SK-N-SH (cell line): ENCODE data around the gene OR5I1. TPM values are rescaled to one million over a fixed set of nuclear protein-coding genes. Genes with fewer than 3 reads are reported as not detected.

ENCODE experiments used
- CTCF ChIA-PET: fragments of 300-600, 350-600 bp; formaldehyde crosslinking; extraction: SDS; loops from one replicate; lab custom pipeline; 2021; lab: Yijun Ruan, JAX
- POLR2A ChIA-PET: fragments of 350-600 bp; sonication (Branson Sonifier 250); formaldehyde crosslinking; extraction: SDS; loops from one replicate; lab custom pipeline; 2020; ENCODE audit warnings: antibody characterized with exemption, inconsistent platforms; lab: Yijun Ruan, JAX
- DNase-seq: peaks from one replicate; pipeline ENCODE4 v3.0.0; 2012
- H2AFZ ChIP-seq: fragments of 200-600 bp; sonication (generic); 2 replicates; pipeline ENCODE4 v1.8.1; 2016; ENCODE audit warnings: antibody characterized with exemption, mild to moderate bottlenecking, low read depth
- H3F3A ChIP-seq: fragments of 200-600 bp; sonication (generic); replicated peaks from 2 replicates; pipeline ENCODE3; 2016; ENCODE audit warnings: antibody characterized with exemption, mild to moderate bottlenecking; ENCODE audit not compliant: insufficient read depth
- H3K27ac ChIP-seq, 2 experiments: fragments of 200-500 bp in 1 of 2; fragments of 200-600 bp in 1 of 2; sonication (Bioruptor generic) in 1 of 2; sonication (generic), shearing (Covaris generic) in 1 of 2; 2 replicates each; pipeline versions ENCODE4 v1.5.1 to v1.6.1; 2014 to 2016; ENCODE audit warnings: low read depth in 2 of 2, inconsistent platforms in 1 of 2, low read length in 1 of 2, mild to moderate bottlenecking in 1 of 2, mixed read lengths in 1 of 2
- H3K27me3 ChIP-seq: fragments of 200-600 bp; sonication (generic), shearing (Covaris generic); 2 replicates; pipeline ENCODE4 v1.6.1; 2016; ENCODE audit warnings: mixed run types; ENCODE audit not compliant: insufficient read depth
- H3K36me3 ChIP-seq, 2 experiments: fragments of 200-500 bp in 1 of 2; fragments of 200-600 bp in 1 of 2; sonication (Bioruptor generic) in 1 of 2; sonication (generic) in 1 of 2; replicated peaks in 1 of 2; 2 replicates each; pipeline versions ENCODE3 to v1.5.1; 2014 to 2016; ENCODE audit warnings: low read length in 1 of 2, mild to moderate bottlenecking in 1 of 2; ENCODE audit not compliant: insufficient read depth in 2 of 2, control insufficient read depth in 1 of 2
- H3K4me1 ChIP-seq, 2 experiments: fragments of 200-500 bp in 1 of 2; fragments of 200-600 bp in 1 of 2; sonication (Bioruptor generic) in 1 of 2; sonication (generic), shearing (Covaris generic) in 1 of 2; 2 replicates each; pipeline versions ENCODE4 v1.5.1 to v1.6.1; 2014 to 2016; ENCODE audit warnings: low read depth in 1 of 2, low read length in 1 of 2, mixed run types in 1 of 2; ENCODE audit not compliant: insufficient read depth in 2 of 2, control insufficient read depth in 1 of 2
- H3K4me2 ChIP-seq: fragments of 200-600 bp; sonication (generic), shearing (Covaris generic); 2 replicates; pipeline ENCODE4 v1.6.1; 2017; ENCODE audit warnings: mixed run types
- H3K4me3 ChIP-seq, 2 experiments: fragments of 200-500 bp in 1 of 2; fragments of 200-600 bp in 1 of 2; sonication (Bioruptor generic) in 1 of 2; sonication (generic), shearing (Covaris generic) in 1 of 2; 2 replicates each; pipeline versions ENCODE4 v1.5.1 to v1.8.1; 2014 to 2016; ENCODE audit warnings: low read depth in 2 of 2, inconsistent platforms in 1 of 2, low read length in 1 of 2, mild to moderate bottlenecking in 1 of 2, mixed read lengths in 1 of 2, moderate library complexity in 1 of 2
- H3K79me2 ChIP-seq: fragments of 200-600 bp; sonication (generic); 2 replicates; pipeline ENCODE4 v1.8.1; 2017; ENCODE audit warnings: mild to moderate bottlenecking; ENCODE audit not compliant: insufficient read depth
- H3K9ac ChIP-seq: fragments of 200-600 bp; sonication (generic); 2 replicates; pipeline ENCODE4 v1.6.1; 2017; ENCODE audit warnings: mixed run types
- H3K9me2 ChIP-seq: fragments of 200-600 bp; sonication (generic); 2 replicates; pipeline ENCODE4 v1.6.1; 2017; ENCODE audit warnings: mixed run types
- H3K9me3 ChIP-seq: fragments of 200-600 bp; sonication (generic); 2 replicates; pipeline ENCODE4 v1.6.1; 2017; ENCODE audit warnings: mixed run types, mild to moderate bottlenecking, moderate library complexity
- H4K20me1 ChIP-seq: fragments of 200-600 bp; sonication (generic); 2 replicates; pipeline ENCODE4 v1.6.1; 2017; ENCODE audit warnings: mild to moderate bottlenecking, mixed run types; ENCODE audit not compliant: insufficient read depth
- ELF1 ChIP-seq: IDR thresholded peaks from 2 replicates; pipeline ENCODE4 v1.4.0; 2012
- EP300 ChIP-seq, 2 experiments: IDR thresholded peaks; 2 replicates each; pipeline versions ENCODE4 v1.4.0 to v1.6.1; 2012; ENCODE audit warnings: borderline replicate concordance in 1 of 2, low read depth in 1 of 2, low read length in 1 of 2
- EZH2phosphoT487 ChIP-seq: fragments of 200-600 bp; sonication (generic); IDR thresholded peaks from 2 replicates; pipeline ENCODE4 v1.6.1; 2017; ENCODE audit warnings: low read depth, mixed run types, mild to moderate bottlenecking, antibody characterized with exemption, moderate library complexity, borderline replicate concordance
- FOXJ3 ChIP-seq: sonication (generic); formaldehyde crosslinking; IDR thresholded peaks from 2 replicates; pipeline ENCODE4 v1.5.1; 2020; ENCODE audit warnings: mild to moderate bottlenecking, missing genetic modification reagents
- GABPA ChIP-seq: IDR thresholded peaks from 2 replicates; pipeline ENCODE4 v1.4.0; 2012; ENCODE audit warnings: low read depth, mild to moderate bottlenecking
- MEF2A ChIP-seq: IDR thresholded peaks from 2 replicates; pipeline ENCODE4 v1.4.0; 2012; ENCODE audit warnings: low read depth, borderline replicate concordance
- MXI1 ChIP-seq: IDR thresholded peaks from 2 replicates; pipeline ENCODE4 v1.6.1; 2012; ENCODE audit warnings: mild to moderate bottlenecking, low read depth, low read length, improper control_type of control experiment
- NFIC ChIP-seq: IDR thresholded peaks from 2 replicates; pipeline ENCODE4 v1.4.0; 2012; ENCODE audit warnings: borderline replicate concordance
- POLR2AphosphoS5 ChIP-seq: IDR thresholded peaks from 2 replicates; pipeline ENCODE4 v1.6.1; 2012; ENCODE audit warnings: low read depth, low read length
- RAD21 ChIP-seq: IDR thresholded peaks from 2 replicates; pipeline ENCODE4 v1.6.1; 2012; ENCODE audit warnings: mild to moderate bottlenecking, low read length
- RCOR1 ChIP-seq: fragments of 150-350 bp; IDR thresholded peaks from 2 replicates; pipeline ENCODE4 v1.6.1; 2017; ENCODE audit warnings: antibody characterized with exemption, low read length
- RFX5 ChIP-seq: IDR thresholded peaks from 2 replicates; pipeline ENCODE4 v1.6.1; 2012; ENCODE audit warnings: mild to moderate bottlenecking, improper control_type of control experiment, low read length
- RXRA ChIP-seq: IDR thresholded peaks from 2 replicates; pipeline ENCODE4 v1.4.0; 2012; ENCODE audit warnings: low read depth, mild to moderate bottlenecking, borderline replicate concordance
- SIN3A ChIP-seq: IDR thresholded peaks from 2 replicates; pipeline ENCODE4 v1.6.1; 2012; ENCODE audit warnings: low read depth, mild to moderate bottlenecking, low read length, moderate library complexity, borderline replicate concordance
- SMC3 ChIP-seq: IDR thresholded peaks from 2 replicates; pipeline ENCODE4 v1.6.1; 2012; ENCODE audit warnings: low read depth, low read length, improper control_type of control experiment
- TAF1 ChIP-seq: IDR thresholded peaks from 2 replicates; pipeline ENCODE4 v1.6.1; 2012; ENCODE audit warnings: low read depth, mild to moderate bottlenecking, low read length, moderate library complexity, borderline replicate concordance
- TCF12 ChIP-seq: IDR thresholded peaks from 2 replicates; pipeline ENCODE4 v1.4.0; 2012
- TEAD4 ChIP-seq: IDR thresholded peaks from 2 replicates; pipeline ENCODE4 v1.4.0; 2012; ENCODE audit warnings: mild to moderate bottlenecking, borderline replicate concordance; ENCODE audit not compliant: insufficient read depth
- WGBS: methylation state at CpG from one replicate; pipeline ENCODE4 v1.1.6; 2017; ENCODE audit warnings: low lambda C conversion rate; 5-methylcytosine and 5-hydroxymethylcytosine counted together
- polyA plus RNA-seq, 3 experiments: library from polyadenylated mRNA; depleted of rRNA; stranded (reverse); fragments of >200 nt; gene quantifications; 2 replicates each; pipeline ENCODE4 v1.2.3, GENCODE V29; 2012
- TF ChIP-seq, protein P1 (sequence below): fragments of 200-600 bp; sonication (generic); IDR thresholded peaks from 2 replicates; pipeline ENCODE4 v1.6.1; 2017; ENCODE audit warnings: antibody characterized with exemption, mild to moderate bottlenecking, moderate library complexity
- TF ChIP-seq, protein P2 (sequence below): IDR thresholded peaks from 2 replicates; pipeline ENCODE4; 2012
- TF ChIP-seq, protein P3 (sequence below): fragments of 150-350 bp; IDR thresholded peaks from 2 replicates; pipeline ENCODE4 v1.6.1; 2017; ENCODE audit warnings: antibody characterized with exemption, low read length, low read depth, borderline replicate concordance
- TF ChIP-seq, protein P4 (sequence below): IDR thresholded peaks from 2 replicates; pipeline ENCODE4 v1.4.0; 2012; ENCODE audit warnings: low read depth
- TF ChIP-seq, protein P5 (sequence below): IDR thresholded peaks from 2 replicates; pipeline ENCODE4 v1.4.0; 2012; ENCODE audit warnings: low read depth, borderline replicate concordance

Gene OR5I1
- polyA plus RNA-seq, 1 of the 3 experiments (the other 2 are of a cell fraction) = not detected

DNA sequence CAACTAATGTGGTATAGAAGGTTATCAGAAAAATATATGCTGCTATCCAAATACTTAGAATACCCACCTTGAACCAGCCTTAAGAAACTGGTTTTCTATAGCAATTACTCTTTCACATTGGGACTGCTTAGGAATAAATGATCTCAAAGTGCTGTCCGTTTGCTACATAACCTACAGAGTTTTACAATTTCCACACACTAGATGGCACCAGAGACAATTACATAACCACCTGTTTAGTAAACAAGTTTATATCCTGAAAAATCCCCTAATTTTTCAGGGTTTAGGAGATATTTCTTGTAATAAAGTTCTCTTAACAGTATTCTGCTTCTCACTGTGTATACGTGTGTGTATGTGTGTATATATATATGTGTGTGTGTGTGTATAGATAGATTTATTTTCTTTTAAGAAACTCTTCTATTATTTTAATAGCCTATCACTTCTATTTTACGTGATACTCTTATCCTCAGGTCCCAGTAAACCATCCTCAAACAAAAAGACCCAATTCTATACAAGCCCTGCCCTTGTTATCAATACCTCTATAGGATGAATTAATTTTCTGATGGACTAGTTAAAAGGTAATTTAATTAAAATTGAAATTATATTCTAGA, 6.7 kb upstream of the OR5I1 start:
- H2AFZ ChIP-seq = no peak overlapping the region
- H3K4me3 ChIP-seq = no peak overlapping the region; a peak in 1 of 4 replicates
- no peaks in the 10 kb centered on the region for H3K9me2 ChIP-seq
- no peaks in the 10 kb centered on the region for H3K36me3 ChIP-seq
- 0% methylated on average over 3 of the region's 3 CpGs for WGBS
- no peaks in the 10 kb centered on the region for H3K9me3 ChIP-seq
- TF ChIP-seq SMC3 (peak; percentile 44), RXRA (no peak), TEAD4 (no peak), MEF2A (no peak), GABPA (no peak), RAD21 (peak; percentile 69)
- TF ChIP-seq, protein P1, sequence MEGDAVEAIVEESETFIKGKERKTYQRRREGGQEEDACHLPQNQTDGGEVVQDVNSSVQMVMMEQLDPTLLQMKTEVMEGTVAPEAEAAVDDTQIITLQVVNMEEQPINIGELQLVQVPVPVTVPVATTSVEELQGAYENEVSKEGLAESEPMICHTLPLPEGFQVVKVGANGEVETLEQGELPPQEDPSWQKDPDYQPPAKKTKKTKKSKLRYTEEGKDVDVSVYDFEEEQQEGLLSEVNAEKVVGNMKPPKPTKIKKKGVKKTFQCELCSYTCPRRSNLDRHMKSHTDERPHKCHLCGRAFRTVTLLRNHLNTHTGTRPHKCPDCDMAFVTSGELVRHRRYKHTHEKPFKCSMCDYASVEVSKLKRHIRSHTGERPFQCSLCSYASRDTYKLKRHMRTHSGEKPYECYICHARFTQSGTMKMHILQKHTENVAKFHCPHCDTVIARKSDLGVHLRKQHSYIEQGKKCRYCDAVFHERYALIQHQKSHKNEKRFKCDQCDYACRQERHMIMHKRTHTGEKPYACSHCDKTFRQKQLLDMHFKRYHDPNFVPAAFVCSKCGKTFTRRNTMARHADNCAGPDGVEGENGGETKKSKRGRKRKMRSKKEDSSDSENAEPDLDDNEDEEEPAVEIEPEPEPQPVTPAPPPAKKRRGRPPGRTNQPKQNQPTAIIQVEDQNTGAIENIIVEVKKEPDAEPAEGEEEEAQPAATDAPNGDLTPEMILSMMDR = peak; percentile 69
- TF ChIP-seq, protein P2, sequence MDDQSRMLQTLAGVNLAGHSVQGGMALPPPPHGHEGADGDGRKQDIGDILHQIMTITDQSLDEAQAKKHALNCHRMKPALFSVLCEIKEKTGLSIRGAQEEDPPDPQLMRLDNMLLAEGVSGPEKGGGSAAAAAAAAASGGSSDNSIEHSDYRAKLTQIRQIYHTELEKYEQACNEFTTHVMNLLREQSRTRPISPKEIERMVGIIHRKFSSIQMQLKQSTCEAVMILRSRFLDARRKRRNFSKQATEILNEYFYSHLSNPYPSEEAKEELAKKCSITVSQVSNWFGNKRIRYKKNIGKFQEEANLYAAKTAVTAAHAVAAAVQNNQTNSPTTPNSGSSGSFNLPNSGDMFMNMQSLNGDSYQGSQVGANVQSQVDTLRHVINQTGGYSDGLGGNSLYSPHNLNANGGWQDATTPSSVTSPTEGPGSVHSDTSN = no peak
- H4K20me1 ChIP-seq = no peaks in the 10 kb centered on the region
- no peak overlapping the region for H3K9ac ChIP-seq
- H3K79me2 ChIP-seq = no peaks in the 10 kb centered on the region
- ChIA-PET CTCF (no interaction called here), POLR2A (no interaction called here)
- H3K27ac ChIP-seq = no peak overlapping the region
- no peak overlapping the region for H3K4me2 ChIP-seq
- H3K27me3 ChIP-seq = no peaks in the 10 kb centered on the region
- DNase-seq = peak; percentile 7
- H3K4me1 ChIP-seq = no peaks in the 10 kb centered on the region
- H3F3A ChIP-seq = no peaks in the 10 kb centered on the region

DNA sequence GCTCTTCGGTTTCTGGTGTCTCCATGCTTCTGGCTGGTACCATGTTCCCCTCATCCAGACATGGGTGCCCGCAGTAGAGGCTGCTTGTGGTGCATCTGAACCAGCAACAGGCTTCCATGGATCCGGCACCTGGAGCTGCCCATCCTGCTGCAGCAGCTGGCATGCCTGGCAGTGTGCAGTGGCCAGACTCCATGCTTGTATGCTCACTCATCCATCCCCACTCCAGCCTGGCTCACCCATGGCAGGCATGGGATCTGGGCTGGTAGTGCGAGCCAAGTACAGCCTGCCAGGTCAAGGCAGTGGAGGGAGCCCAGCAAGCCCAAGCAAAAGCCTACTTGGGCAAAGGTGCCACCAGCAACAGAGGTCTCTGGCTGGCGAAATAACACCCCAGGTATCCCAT, 15.7 kb downstream of the OR5I1 start:
- H3K9me3 ChIP-seq = no peaks in the 10 kb centered on the region
- no peaks in the 10 kb centered on the region for H3K27me3 ChIP-seq
- DNase-seq = no peak
- H3K4me2 ChIP-seq = no peak overlapping the region
- no peaks in the 10 kb centered on the region for H3K4me1 ChIP-seq
- H3K36me3 ChIP-seq = no peaks in the 10 kb centered on the region
- ChIA-PET CTCF (no interaction called here), POLR2A (no interaction called here)
- H3F3A ChIP-seq = no peaks in the 10 kb centered on the region
- H4K20me1 ChIP-seq = no peaks in the 10 kb centered on the region
- H3K9ac ChIP-seq = no peak overlapping the region
- TF ChIP-seq EZH2phosphoT487 (no peak), TAF1 (no peak), EP300 (IDR thresholded peaks at IDR 0.05; ENCODE audit: borderline replicate concordance in 1 of 2, low read depth in 1 of 2, low read length in 1 of 2) (no peak), RFX5 (no peak), TCF12 (no peak), RXRA (no peak), NFIC (no peak), FOXJ3 (no peak), GABPA (no peak), MXI1 (no peak), SIN3A (no peak), RCOR1 (no peak), SMC3 (no peak), POLR2AphosphoS5 (no peak), ELF1 (no peak)
- TF ChIP-seq, protein P3, sequence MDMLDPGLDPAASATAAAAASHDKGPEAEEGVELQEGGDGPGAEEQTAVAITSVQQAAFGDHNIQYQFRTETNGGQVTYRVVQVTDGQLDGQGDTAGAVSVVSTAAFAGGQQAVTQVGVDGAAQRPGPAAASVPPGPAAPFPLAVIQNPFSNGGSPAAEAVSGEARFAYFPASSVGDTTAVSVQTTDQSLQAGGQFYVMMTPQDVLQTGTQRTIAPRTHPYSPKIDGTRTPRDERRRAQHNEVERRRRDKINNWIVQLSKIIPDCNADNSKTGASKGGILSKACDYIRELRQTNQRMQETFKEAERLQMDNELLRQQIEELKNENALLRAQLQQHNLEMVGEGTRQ = no peak
- TF ChIP-seq, protein P4, sequence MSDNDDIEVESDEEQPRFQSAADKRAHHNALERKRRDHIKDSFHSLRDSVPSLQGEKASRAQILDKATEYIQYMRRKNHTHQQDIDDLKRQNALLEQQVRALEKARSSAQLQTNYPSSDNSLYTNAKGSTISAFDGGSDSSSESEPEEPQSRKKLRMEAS = no peak
- TF ChIP-seq, protein P5, sequence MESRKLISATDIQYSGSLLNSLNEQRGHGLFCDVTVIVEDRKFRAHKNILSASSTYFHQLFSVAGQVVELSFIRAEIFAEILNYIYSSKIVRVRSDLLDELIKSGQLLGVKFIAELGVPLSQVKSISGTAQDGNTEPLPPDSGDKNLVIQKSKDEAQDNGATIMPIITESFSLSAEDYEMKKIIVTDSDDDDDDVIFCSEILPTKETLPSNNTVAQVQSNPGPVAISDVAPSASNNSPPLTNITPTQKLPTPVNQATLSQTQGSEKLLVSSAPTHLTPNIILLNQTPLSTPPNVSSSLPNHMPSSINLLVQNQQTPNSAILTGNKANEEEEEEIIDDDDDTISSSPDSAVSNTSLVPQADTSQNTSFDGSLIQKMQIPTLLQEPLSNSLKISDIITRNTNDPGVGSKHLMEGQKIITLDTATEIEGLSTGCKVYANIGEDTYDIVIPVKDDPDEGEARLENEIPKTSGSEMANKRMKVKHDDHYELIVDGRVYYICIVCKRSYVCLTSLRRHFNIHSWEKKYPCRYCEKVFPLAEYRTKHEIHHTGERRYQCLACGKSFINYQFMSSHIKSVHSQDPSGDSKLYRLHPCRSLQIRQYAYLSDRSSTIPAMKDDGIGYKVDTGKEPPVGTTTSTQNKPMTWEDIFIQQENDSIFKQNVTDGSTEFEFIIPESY = no peak
- H2AFZ ChIP-seq = no peak overlapping the region
- H3K79me2 ChIP-seq = no peaks in the 10 kb centered on the region
- no peaks in the 10 kb centered on the region for H3K9me2 ChIP-seq
- H3K4me3 ChIP-seq = no peak overlapping the region
- 0% methylated on average over 2 of the region's 5 CpGs for WGBS
- H3K27ac ChIP-seq = no peak overlapping the region
